Activated CD8-positive, alpha-beta T cell treated with anti-CD3 and anti-CD28 coated beads for 36 hours (primary cell): ENCODE results near the gene RPS6KA2. TPM values are rescaled to one million over a fixed set of nuclear protein-coding genes. Genes with fewer than 3 reads are reported as not detected.

Experiments
- ATAC-seq: fragments of 200-7000 bp; cut with Tn5 transposase; one replicate; pipeline ENCODE4 v1.10.0; 2021; ENCODE audit warnings: mild to moderate bottlenecking, moderate library complexity
- CTCF ChIA-PET: fragments of 350-600 bp; sonication (Branson Sonifier 250); formaldehyde crosslinking; loops from one replicate; lab custom pipeline; 2021; ENCODE audit warnings: antibody characterized with exemption; lab: Charles Lee
- POLR2A ChIA-PET: fragments of 350-600 bp; sonication (Branson Sonifier 250); formaldehyde crosslinking; loops from one replicate; lab custom pipeline; 2021; ENCODE audit warnings: antibody characterized with exemption; lab: Charles Lee
- DNase-seq: peaks from one replicate; pipeline ENCODE4 v3.0.0-alpha.2; 2020
- H3K27ac Mint-ChIP-seq: one replicate; pipeline ENCODE4 v1.8.0; 2021; ENCODE audit warnings: mild to moderate bottlenecking, mixed read lengths
- H3K27me3 Mint-ChIP-seq: one replicate; pipeline ENCODE4 v1.8.0; 2021; ENCODE audit warnings: mixed read lengths
- H3K36me3 Mint-ChIP-seq: one replicate; pipeline ENCODE4 v1.8.0; 2021; ENCODE audit warnings: low read depth, mixed read lengths
- H3K4me1 Mint-ChIP-seq: one replicate; pipeline ENCODE4 v1.8.0; 2021; ENCODE audit warnings: low read depth, mixed read lengths
- H3K4me3 Mint-ChIP-seq: one replicate; pipeline ENCODE4 v1.8.0; 2021; ENCODE audit warnings: mild to moderate bottlenecking, moderate library complexity, mixed read lengths
- H3K9me3 Mint-ChIP-seq: one replicate; pipeline ENCODE4 v1.8.0; 2021; ENCODE audit warnings: mixed read lengths
- intact Hi-C: fragments of 100-400 bp; cut with micrococcal nuclease; formaldehyde crosslinking; loops from one replicate; pipeline ENCODE4 v1.10.0; 2022
- total RNA-seq, 2 experiments: library from RNA; stranded (reverse); gene quantifications; one replicate each; pipeline ENCODE4 v1.2.3, GENCODE V29; 2021
- TF ChIP-seq, protein P1 (sequence below): fragments of 200-600 bp; IDR thresholded peaks from one replicate; pipeline ENCODE4 v1.8.0; 2022; ENCODE audit warnings: antibody characterized with exemption, mild to moderate bottlenecking

The RPS6KA2 gene
- total RNA-seq, 2 experiments from 2014 or later = 5.8 TPM

- no peak overlapping the region for H3K4me3 Mint-ChIP-seq
- POLR2A ChIA-PET = no interaction called here
Observed at GRCh38 chr6:166493427-166494100, 133.5 kb downstream of the RPS6KA2 start.

DNA sequence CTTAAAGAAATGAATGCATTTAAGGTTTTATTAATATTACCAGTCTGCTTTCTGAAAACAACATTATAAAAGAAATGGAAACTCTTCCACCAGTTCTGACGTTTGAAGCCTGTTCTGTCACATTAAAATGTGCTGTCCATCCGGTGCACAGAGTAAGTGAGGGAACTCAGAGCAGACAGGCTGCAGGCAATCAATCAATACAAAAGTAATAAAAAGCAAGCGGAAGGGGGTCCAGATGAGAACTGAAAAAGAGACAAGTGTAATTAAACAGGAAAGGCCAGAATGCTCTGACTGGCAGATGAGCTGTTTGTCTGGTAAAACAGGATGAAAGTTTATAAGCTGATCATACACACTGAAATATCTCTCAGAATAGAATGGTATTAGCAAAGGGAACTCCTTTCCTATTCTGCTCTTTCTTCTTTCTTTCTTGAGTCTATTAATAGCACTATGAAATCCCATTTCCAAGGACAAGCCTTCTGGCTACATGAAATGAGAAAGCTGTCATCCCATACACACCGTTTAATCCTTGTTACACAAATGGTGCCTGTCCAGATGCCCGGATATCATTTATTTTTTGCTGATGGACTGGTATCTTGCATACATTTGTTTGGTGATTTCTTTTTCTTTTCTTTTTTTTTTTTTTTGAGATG is 134.8 kb downstream of the RPS6KA2 start:
- no peaks in the 10 kb centered on the region for H3K27me3 Mint-ChIP-seq
- DNase-seq = no peak
- ATAC-seq = no peak
- ChIA-PET CTCF (no interaction called here), POLR2A (no interaction called here)
- H3K4me3 Mint-ChIP-seq = no peak overlapping the region
- H3K9me3 Mint-ChIP-seq = peaks cover 4% of the 10 kb centered on the region
- intact Hi-C loops = no loop called here
- H3K4me1 Mint-ChIP-seq = peaks cover 27% of the 10 kb centered on the region
- TF ChIP-seq, protein P1, sequence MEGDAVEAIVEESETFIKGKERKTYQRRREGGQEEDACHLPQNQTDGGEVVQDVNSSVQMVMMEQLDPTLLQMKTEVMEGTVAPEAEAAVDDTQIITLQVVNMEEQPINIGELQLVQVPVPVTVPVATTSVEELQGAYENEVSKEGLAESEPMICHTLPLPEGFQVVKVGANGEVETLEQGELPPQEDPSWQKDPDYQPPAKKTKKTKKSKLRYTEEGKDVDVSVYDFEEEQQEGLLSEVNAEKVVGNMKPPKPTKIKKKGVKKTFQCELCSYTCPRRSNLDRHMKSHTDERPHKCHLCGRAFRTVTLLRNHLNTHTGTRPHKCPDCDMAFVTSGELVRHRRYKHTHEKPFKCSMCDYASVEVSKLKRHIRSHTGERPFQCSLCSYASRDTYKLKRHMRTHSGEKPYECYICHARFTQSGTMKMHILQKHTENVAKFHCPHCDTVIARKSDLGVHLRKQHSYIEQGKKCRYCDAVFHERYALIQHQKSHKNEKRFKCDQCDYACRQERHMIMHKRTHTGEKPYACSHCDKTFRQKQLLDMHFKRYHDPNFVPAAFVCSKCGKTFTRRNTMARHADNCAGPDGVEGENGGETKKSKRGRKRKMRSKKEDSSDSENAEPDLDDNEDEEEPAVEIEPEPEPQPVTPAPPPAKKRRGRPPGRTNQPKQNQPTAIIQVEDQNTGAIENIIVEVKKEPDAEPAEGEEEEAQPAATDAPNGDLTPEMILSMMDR = no peak
- no peak overlapping the region for H3K27ac Mint-ChIP-seq
- H3K36me3 Mint-ChIP-seq = peaks cover 10% of the 10 kb centered on the region

More at GRCh38 chr6:166493427-166494100, 133.5 kb downstream of the RPS6KA2 start:
- TF ChIP-seq, protein P1 = no peak
- no peaks in the 10 kb centered on the region for H3K36me3 Mint-ChIP-seq
- no peaks in the 10 kb centered on the region for H3K27me3 Mint-ChIP-seq
- CTCF ChIA-PET = no interaction called here
- DNase-seq = no peak
- peaks cover 13% of the 10 kb centered on the region for H3K4me1 Mint-ChIP-seq
- intact Hi-C loops = no loop called here
- H3K27ac Mint-ChIP-seq = no peak overlapping the region
- ATAC-seq = no peak
- H3K9me3 Mint-ChIP-seq = no peaks in the 10 kb centered on the region

DNA sequence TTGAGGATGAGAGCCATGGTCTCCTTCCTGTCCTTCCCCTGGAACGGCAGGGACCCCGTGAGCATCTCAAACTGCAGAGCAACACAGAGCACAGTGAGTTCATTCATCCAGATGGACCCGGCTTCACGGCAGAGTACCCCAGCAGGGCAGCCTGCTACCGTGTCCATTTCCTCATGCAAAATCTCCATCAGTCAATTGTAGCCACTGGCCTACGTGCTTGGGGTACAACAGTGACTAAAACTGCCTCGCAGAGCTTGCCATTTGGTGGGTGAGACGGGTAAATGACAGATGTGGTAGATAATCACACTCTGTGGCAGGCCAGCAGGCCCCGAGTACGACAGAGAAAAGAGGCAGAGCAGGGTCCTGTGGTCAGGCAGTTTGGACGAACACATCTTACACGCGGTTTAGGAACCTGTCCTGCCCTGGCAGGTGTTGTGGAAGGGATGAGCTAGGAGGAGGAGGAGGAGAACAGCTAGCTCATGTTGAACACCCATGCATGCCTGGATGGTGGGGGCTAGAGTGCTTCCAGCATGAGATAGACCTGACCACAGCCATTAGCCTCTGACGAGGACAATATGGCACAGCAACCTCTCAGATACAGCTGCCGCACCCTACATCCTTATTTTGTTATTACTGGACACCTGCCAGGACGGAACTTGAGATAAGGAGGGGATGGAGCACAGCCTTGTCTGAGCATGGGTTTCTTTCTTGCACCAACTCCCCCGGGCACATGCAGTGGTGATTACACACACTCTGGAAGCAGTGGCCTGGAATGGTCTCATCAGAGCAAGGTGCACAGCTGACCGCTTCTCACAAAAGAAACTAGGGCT is 136.2 kb downstream of the RPS6KA2 start:
- no peak for ATAC-seq
- CTCF ChIA-PET = no interaction called here
- no peak overlapping the region for H3K4me3 Mint-ChIP-seq
- POLR2A ChIA-PET = no interaction called here
- TF ChIP-seq, protein P1 = no peak
- intact Hi-C loops = no loop called here
- H3K27me3 Mint-ChIP-seq = no peaks in the 10 kb centered on the region
- H3K9me3 Mint-ChIP-seq = peaks cover 4% of the 10 kb centered on the region
- peaks cover 28% of the 10 kb centered on the region for H3K4me1 Mint-ChIP-seq
- no peak for DNase-seq
- no peak overlapping the region for H3K27ac Mint-ChIP-seq
- peaks cover 10% of the 10 kb centered on the region for H3K36me3 Mint-ChIP-seq

DNA sequence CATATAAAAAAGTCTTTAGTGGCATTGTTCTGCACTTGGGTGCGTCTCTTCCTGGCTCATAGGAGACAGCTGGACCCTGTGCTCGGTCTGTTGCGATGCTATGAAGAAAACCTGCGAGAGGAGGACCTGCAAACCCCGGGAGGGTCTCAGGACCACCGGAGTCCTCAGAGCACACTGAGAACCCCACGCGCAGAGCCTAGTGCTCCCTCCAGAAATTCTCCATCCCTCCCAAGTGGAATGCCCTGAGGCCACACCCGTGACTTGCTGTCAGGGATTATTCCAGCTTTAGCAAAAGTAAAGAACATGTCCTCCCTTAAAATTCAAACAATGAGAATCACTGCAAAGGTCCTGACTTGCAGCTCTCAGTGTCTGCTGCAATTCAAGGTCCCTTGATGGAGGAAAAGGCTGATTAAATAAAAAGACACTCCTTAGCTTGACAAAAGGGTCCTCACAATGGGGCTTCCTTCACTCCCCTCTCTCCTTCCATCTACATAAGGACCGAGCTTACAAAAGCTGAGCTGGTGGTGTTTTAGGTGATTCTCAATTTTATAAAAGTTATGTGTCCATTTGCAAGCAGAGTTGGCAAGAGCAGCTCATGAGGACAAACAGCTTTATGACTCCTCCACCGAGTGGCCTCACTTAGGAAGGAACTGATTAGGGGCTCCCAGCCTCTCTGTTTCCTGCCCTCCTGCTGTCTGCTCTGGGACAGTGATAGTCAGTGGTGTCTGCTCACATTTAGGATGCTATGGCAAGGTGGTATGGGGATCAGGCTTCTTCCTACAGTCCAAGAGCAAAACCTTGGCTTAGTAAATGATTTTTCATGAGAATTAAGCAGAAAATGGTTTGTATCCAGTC is 137.5 kb downstream of the RPS6KA2 start:
- no peak for ATAC-seq
- H3K4me3 Mint-ChIP-seq = no peak overlapping the region
- intact Hi-C loops = no loop called here
- POLR2A ChIA-PET = interaction anchor here (1.2 kb wide), 1 partner anchor 79 kb away, joined by 3 read pairs; no protein-coding TSS in a partner anchor
- CTCF ChIA-PET = interaction anchor here (0.8 to 1.0 kb wide), 2 partner anchors 52 to 55 kb away, joined by 3 read pairs; no protein-coding TSS in a partner anchor
- H3K9me3 Mint-ChIP-seq = peaks cover 4% of the 10 kb centered on the region
- TF ChIP-seq, protein P1 = no peak
- no peak overlapping the region for H3K27ac Mint-ChIP-seq
- no peak for DNase-seq
- H3K27me3 Mint-ChIP-seq = no peaks in the 10 kb centered on the region
- H3K36me3 Mint-ChIP-seq = peaks cover 10% of the 10 kb centered on the region
- peaks cover 21% of the 10 kb centered on the region for H3K4me1 Mint-ChIP-seq
